Transverse colon (tissue), 4 donors: ENCODE results near the gene CADPS2.

ENCODE experiments used
- CTCF ChIP-seq, 5 experiments: fragments of 200-600 bp in 3 of 5; fragments of 450-650 bp in 2 of 5; sonication (generic) in 3 of 5; IDR thresholded peaks; 1 replicate in 2 of 5; 2 replicates in 3 of 5; pipeline ENCODE4 v1.5.1; 2016 to 2017; ENCODE audit warnings: antibody characterized with exemption in 5 of 5, inconsistent platforms in 3 of 5, mild to moderate bottlenecking in 2 of 5, moderate library complexity in 1 of 5
- POLR2AphosphoS5 ChIP-seq, 3 donors: sonication (generic); formaldehyde crosslinking; IDR thresholded peaks; one replicate each; pipeline ENCODE4 v1.6.1; 2016; ENCODE audit warnings: antibody characterized with exemption in 3 of 3

DNA sequence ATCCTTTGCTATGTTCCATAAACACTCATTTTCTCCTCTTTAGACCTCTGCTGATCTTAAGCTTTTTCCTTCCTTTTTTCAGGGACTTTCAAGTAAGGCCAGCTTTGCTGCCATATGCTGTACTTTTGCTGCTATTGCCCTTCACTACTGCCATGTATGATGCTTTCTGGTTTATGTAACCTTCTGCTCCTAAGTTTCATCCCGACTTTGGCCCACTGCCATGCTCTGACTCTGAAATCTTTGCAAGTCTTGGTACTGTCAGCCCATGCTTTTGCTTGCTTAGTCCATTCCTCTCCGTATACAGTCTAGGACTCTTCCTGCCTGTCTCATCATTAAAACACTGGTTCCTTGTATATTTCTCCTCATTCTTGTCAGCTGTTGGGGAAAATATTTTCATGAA, 339.8 kb downstream of the CADPS2 start:
- no peak for TF ChIP-seq CTCF (IDR thresholded peaks at IDR 0.05)
- TF ChIP-seq POLR2AphosphoS5 (IDR thresholded peaks at IDR 0.05) = no peak
